ENCODE measurements around the gene DHX35. TPM values are rescaled to one million over a fixed set of nuclear protein-coding genes. Genes with fewer than 3 reads are reported as not detected.

DHX35 gene
- total and polyA plus RNA-seq, 10 of the 15 experiments (the other 5 are each of a cell fraction or from before 2014, with no cell fraction given) = 4.3 to 21.6 (median 14.9) TPM

DNA sequence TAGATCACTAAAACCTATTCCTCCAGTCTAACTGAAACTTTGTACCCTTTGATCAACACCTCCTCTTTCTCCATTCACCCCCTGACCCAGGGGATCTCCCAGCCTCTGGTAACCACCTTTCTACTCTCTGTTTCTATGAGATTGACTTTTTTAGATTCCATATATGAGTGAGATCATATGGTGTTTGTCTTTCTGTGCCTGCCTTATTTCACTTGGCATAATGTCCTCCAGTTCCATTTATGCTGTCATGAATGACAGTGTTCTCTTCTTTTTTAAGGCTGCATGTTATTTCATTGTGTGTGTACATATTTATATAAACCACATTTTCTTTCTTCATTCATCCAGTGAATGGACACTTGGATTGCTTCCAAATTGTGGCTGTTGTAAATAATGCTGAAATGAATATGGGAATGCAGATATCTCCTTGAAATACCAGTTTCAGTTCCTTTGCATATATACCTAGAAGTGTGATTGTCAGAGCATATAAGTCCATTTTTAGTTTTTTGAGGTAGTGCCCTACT is 57.7 kb downstream of the DHX35 start (continued):
- 0 out of 2 replicates have a peak, but pooled peaks have one; percentile 15 for TF ChIP-seq CHD4 (IDR thresholded peaks at IDR 0.05)
- TF ChIP-seq EP300 (IDR thresholded peaks at IDR 0.05; ENCODE audit: borderline replicate concordance in 1 of 2, control insufficient read depth in 1 of 2, low read depth in 2 of 2, low read length in 2 of 2) = peak; percentile 44 to 65; a peak in 2 of 4 replicates
- TF ChIP-seq NR2F1 (conservative IDR thresholded peaks at IDR 0.05) = peak; percentile 94
- 0 out of 4 replicates have a peak, but pooled peaks of 1 of the 2 experiments have one; percentile 41 for TF ChIP-seq SRF (IDR thresholded peaks at IDR 0.05; ENCODE audit: low read depth in 2 of 2, low read length in 2 of 2)
- TF ChIP-seq STAT1 (conservative IDR thresholded peaks at IDR 0.05) = no peak
- TF ChIP-seq PAX8 (IDR thresholded peaks at IDR 0.05) = no peak
- no peak for TF ChIP-seq CTCF (IDR thresholded peaks at IDR 0.05 in 2 of 3, conservative IDR thresholded peaks at IDR 0.05 in 1 of 3; ENCODE audit: control insufficient read depth in 2 of 3, extremely low read depth in 1 of 3, insufficient read depth in 1 of 3, low read depth in 3 of 3, low read length in 3 of 3)
- TF ChIP-seq BHLHE40 (IDR thresholded peaks at IDR 0.05; ENCODE audit: borderline replicate concordance in 1 of 2, low read depth in 2 of 2, low read length in 1 of 2) = peak; percentile 8 to 20; a peak in 1 of 4 replicates
- TF ChIP-seq, protein P1, sequence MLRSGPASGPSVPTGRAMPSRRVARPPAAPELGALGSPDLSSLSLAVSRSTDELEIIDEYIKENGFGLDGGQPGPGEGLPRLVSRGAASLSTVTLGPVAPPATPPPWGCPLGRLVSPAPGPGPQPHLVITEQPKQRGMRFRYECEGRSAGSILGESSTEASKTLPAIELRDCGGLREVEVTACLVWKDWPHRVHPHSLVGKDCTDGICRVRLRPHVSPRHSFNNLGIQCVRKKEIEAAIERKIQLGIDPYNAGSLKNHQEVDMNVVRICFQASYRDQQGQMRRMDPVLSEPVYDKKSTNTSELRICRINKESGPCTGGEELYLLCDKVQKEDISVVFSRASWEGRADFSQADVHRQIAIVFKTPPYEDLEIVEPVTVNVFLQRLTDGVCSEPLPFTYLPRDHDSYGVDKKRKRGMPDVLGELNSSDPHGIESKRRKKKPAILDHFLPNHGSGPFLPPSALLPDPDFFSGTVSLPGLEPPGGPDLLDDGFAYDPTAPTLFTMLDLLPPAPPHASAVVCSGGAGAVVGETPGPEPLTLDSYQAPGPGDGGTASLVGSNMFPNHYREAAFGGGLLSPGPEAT (IDR thresholded peaks at IDR 0.05; ENCODE audit: low read depth) = peak; percentile 96
- TF ChIP-seq SIX5 (IDR thresholded peaks at IDR 0.05; ENCODE audit: low read depth, low read length, severe bottlenecking) = no peak
- TF ChIP-seq, protein P2, sequence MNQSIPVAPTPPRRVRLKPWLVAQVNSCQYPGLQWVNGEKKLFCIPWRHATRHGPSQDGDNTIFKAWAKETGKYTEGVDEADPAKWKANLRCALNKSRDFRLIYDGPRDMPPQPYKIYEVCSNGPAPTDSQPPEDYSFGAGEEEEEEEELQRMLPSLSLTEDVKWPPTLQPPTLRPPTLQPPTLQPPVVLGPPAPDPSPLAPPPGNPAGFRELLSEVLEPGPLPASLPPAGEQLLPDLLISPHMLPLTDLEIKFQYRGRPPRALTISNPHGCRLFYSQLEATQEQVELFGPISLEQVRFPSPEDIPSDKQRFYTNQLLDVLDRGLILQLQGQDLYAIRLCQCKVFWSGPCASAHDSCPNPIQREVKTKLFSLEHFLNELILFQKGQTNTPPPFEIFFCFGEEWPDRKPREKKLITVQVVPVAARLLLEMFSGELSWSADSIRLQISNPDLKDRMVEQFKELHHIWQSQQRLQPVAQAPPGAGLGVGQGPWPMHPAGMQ (IDR thresholded peaks at IDR 0.05; ENCODE audit: borderline replicate concordance) = no peak
- TF ChIP-seq NR2C2 (IDR thresholded peaks at IDR 0.05; ENCODE audit: borderline replicate concordance, control insufficient read depth, insufficient read length, low read depth) = no peak
- peak; percentile 50 for TF ChIP-seq SPI1 (IDR thresholded peaks at IDR 0.05; ENCODE audit: borderline replicate concordance, insufficient read depth, low read depth, low read length)
- TF ChIP-seq IKZF2 (IDR thresholded peaks at IDR 0.05) = peak; percentile 88 to 89
- no peak for TF ChIP-seq POLR2A (IDR thresholded peaks at IDR 0.05; ENCODE audit: low read depth, low read length)
- TF ChIP-seq FOXM1 (IDR thresholded peaks at IDR 0.05; ENCODE audit: low read depth, low read length) = peak; percentile 96
- TF ChIP-seq ZNF207 (IDR thresholded peaks at IDR 0.05; ENCODE audit: borderline replicate concordance) = no peak
- TF ChIP-seq, protein P3, sequence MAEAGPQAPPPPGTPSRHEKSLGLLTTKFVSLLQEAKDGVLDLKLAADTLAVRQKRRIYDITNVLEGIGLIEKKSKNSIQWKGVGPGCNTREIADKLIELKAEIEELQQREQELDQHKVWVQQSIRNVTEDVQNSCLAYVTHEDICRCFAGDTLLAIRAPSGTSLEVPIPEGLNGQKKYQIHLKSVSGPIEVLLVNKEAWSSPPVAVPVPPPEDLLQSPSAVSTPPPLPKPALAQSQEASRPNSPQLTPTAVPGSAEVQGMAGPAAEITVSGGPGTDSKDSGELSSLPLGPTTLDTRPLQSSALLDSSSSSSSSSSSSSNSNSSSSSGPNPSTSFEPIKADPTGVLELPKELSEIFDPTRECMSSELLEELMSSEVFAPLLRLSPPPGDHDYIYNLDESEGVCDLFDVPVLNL (IDR thresholded peaks at IDR 0.05; ENCODE audit: low read depth, low read length) = no peak
- no peak for TF ChIP-seq ZSCAN29 (IDR thresholded peaks at IDR 0.05)
- peak; percentile 95 for TF ChIP-seq RUNX3 (IDR thresholded peaks at IDR 0.05; ENCODE audit: low read length)
- TF ChIP-seq NFYB (IDR thresholded peaks at IDR 0.05; ENCODE audit: insufficient read depth, low read depth, low read length) = no peak
- peak; percentile 64 for TF ChIP-seq SP1 (IDR thresholded peaks at IDR 0.05; ENCODE audit: low read depth, low read length)
- TF ChIP-seq SMC3 (IDR thresholded peaks at IDR 0.05; ENCODE audit: borderline replicate concordance, low read length) = no peak
- TF ChIP-seq BACH1 (IDR thresholded peaks at IDR 0.05; ENCODE audit: borderline replicate concordance) = no peak; the same call in 1 of the 2 replicates
- no peak for TF ChIP-seq SREBF2 (IDR thresholded peaks at IDR 0.05; ENCODE audit: low read length)
- TF ChIP-seq SMAD1 (IDR thresholded peaks at IDR 0.05; ENCODE audit: low read depth, partially characterized antibody) = no peak
- TF ChIP-seq MTA2 (IDR thresholded peaks at IDR 0.05; ENCODE audit: low read depth) = peak; percentile 93
